PFSK-1 (cell line): ENCODE results near the gene PHF20.

Experiments used
- FOXP2 ChIP-seq: optimal IDR thresholded peaks from 2 replicates; pipeline ENCODE3; 2011; ENCODE audit warnings: borderline replicate concordance, control low read depth, inconsistent platforms; ENCODE audit not compliant: insufficient read depth; ENCODE audit errors: extremely low read length, extremely low read depth
- POLR2AphosphoS5 ChIP-seq: IDR thresholded peaks from 2 replicates; pipeline ENCODE4 v1.6.1; 2012; ENCODE audit warnings: low read depth, mild to moderate bottlenecking, control low read depth, low read length, moderate library complexity
- SIN3A ChIP-seq: IDR thresholded peaks from 2 replicates; pipeline ENCODE4 v1.6.1; 2012; ENCODE audit warnings: mild to moderate bottlenecking, low read length, moderate library complexity, borderline replicate concordance; ENCODE audit not compliant: insufficient read depth
- TAF1 ChIP-seq: IDR thresholded peaks from 2 replicates; pipeline ENCODE4 v1.6.1; 2012; ENCODE audit warnings: low read length, control low read depth, borderline replicate concordance; ENCODE audit not compliant: insufficient read depth
- TF ChIP-seq, protein P1 (sequence below), 2 experiments: IDR thresholded peaks; 2 replicates each; pipeline versions ENCODE4 v1.6.1 to v1.8.0; 2011 to 2012; ENCODE audit warnings: low read depth in 2 of 2, low read length in 2 of 2, control low read depth in 1 of 2, inconsistent platforms in 1 of 2, mild to moderate bottlenecking in 1 of 2, moderate library complexity in 1 of 2; ENCODE audit not compliant: insufficient read depth in 1 of 2

DNA sequence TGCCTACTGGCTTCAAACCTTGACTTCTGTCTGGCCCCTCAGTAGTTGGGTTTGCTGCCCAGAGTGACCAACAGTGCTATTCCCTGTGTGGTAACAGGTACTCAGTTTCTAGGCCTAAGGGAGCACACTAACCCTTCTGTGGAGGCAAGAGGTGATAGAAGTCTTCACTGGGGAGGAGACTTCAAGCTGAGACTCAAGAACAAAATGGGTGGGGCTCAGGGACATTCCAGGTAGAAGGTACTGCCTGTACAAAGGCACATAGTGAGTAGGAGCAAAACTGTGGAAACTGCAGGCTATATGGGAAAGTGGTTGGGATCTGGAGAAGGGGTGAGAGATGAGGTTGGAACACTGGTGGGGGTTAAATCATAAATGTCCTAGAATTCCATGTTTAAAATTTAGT, 184.8 kb downstream of the PHF20 start:
- no peak for TF ChIP-seq POLR2AphosphoS5
- TF ChIP-seq TAF1, result no peak
- TF ChIP-seq, protein P1, sequence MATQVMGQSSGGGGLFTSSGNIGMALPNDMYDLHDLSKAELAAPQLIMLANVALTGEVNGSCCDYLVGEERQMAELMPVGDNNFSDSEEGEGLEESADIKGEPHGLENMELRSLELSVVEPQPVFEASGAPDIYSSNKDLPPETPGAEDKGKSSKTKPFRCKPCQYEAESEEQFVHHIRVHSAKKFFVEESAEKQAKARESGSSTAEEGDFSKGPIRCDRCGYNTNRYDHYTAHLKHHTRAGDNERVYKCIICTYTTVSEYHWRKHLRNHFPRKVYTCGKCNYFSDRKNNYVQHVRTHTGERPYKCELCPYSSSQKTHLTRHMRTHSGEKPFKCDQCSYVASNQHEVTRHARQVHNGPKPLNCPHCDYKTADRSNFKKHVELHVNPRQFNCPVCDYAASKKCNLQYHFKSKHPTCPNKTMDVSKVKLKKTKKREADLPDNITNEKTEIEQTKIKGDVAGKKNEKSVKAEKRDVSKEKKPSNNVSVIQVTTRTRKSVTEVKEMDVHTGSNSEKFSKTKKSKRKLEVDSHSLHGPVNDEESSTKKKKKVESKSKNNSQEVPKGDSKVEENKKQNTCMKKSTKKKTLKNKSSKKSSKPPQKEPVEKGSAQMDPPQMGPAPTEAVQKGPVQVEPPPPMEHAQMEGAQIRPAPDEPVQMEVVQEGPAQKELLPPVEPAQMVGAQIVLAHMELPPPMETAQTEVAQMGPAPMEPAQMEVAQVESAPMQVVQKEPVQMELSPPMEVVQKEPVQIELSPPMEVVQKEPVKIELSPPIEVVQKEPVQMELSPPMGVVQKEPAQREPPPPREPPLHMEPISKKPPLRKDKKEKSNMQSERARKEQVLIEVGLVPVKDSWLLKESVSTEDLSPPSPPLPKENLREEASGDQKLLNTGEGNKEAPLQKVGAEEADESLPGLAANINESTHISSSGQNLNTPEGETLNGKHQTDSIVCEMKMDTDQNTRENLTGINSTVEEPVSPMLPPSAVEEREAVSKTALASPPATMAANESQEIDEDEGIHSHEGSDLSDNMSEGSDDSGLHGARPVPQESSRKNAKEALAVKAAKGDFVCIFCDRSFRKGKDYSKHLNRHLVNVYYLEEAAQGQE (IDR thresholded peaks at IDR 0.05; ENCODE audit: insufficient read depth in 1 of 2, low read depth in 2 of 2, low read length in 2 of 2), result no peak
- no peak for TF ChIP-seq SIN3A
- TF ChIP-seq FOXP2, result no peak
